Neural progenitor cell (in vitro differentiated cells): Measurements from ENCODE around the gene ASCC2. TPM values are rescaled to one million over a fixed set of nuclear protein-coding genes. Genes with fewer than 3 reads are reported as not detected.

Source experiments
- DNase-seq: peaks from one replicate; pipeline ENCODE4 v3.0.0-alpha.2; 2016; ENCODE audit warnings: low spot score
- H2AFZ ChIP-seq: fragments of 200-600 bp; sonication (generic); replicated peaks from 2 replicates; pipeline ENCODE4 v1.6.1; 2016; ENCODE audit warnings: antibody characterized with exemption
- H3F3A ChIP-seq: fragments of 200-600 bp; sonication (generic); 2 replicates; pipeline ENCODE4 v1.6.1; 2016; ENCODE audit warnings: antibody characterized with exemption, low read depth
- H3K27ac ChIP-seq: fragments of 200-600 bp; sonication (generic); 2 replicates; pipeline ENCODE4 v1.5.1; 2016; ENCODE audit warnings: mild to moderate bottlenecking
- H3K27me3 ChIP-seq: fragments of 200-600 bp; sonication (generic); 2 replicates; pipeline ENCODE4 v1.6.1; 2016; ENCODE audit warnings: mild to moderate bottlenecking, moderate library complexity
- H3K36me3 ChIP-seq: fragments of 200-600 bp; sonication (generic); 2 replicates; pipeline ENCODE4 v1.5.1; 2016
- H3K4me1 ChIP-seq: fragments of 200-600 bp; sonication (generic); 2 replicates; pipeline ENCODE4 v1.6.1; 2016; ENCODE audit warnings: mixed run types
- H3K4me2 ChIP-seq: fragments of 200-600 bp; sonication (generic); 2 replicates; pipeline ENCODE4 v1.6.1; 2016
- H3K4me3 ChIP-seq: fragments of 200-600 bp; sonication (generic); 2 replicates; pipeline ENCODE4 v1.5.1; 2016
- H3K79me2 ChIP-seq: fragments of 200-600 bp; sonication (generic); 2 replicates; pipeline ENCODE4 v1.6.1; 2016; ENCODE audit warnings: low read depth
- H3K9ac ChIP-seq: fragments of 200-600 bp; sonication (generic); 2 replicates; pipeline ENCODE4 v1.6.1; 2016
- H3K9me3 ChIP-seq: fragments of 200-600 bp; sonication (generic); 2 replicates; pipeline ENCODE4 v1.5.1; 2016; ENCODE audit warnings: low read depth
- H4K20me1 ChIP-seq: fragments of 200-600 bp; sonication (generic); 2 replicates; pipeline ENCODE4 v1.6.1; 2016; ENCODE audit warnings: low read depth
- H3K27ac Mint-ChIP-seq: 3 replicates; pipeline ENCODE4 v1.8.0; 2021; ENCODE audit warnings: mixed read lengths
- H3K27me3 Mint-ChIP-seq: 2 replicates; pipeline ENCODE4 v1.8.0; 2022; ENCODE audit warnings: low read depth, mild to moderate bottlenecking, inconsistent platforms, moderate library complexity, mixed read lengths; ENCODE audit not compliant: insufficient read depth
- H3K36me3 Mint-ChIP-seq: 3 replicates; pipeline ENCODE4 v1.8.0; 2021; ENCODE audit warnings: mixed read lengths
- H3K4me1 Mint-ChIP-seq: 3 replicates; pipeline ENCODE4 v1.8.0; 2021; ENCODE audit warnings: mixed read lengths
- H3K4me3 Mint-ChIP-seq: 3 replicates; pipeline ENCODE4 v1.8.0; 2021; ENCODE audit warnings: mild to moderate bottlenecking, moderate library complexity, mixed read lengths
- H3K9me3 Mint-ChIP-seq: 3 replicates; pipeline ENCODE4 v1.8.0; 2020; ENCODE audit warnings: mixed read lengths
- CTCF ChIP-seq: fragments of 200-600 bp; sonication (generic); IDR thresholded peaks from 2 replicates; pipeline ENCODE4 v1.5.1; 2017; ENCODE audit warnings: antibody characterized with exemption, mild to moderate bottlenecking
- EZH2 ChIP-seq: fragments of 200-600 bp; sonication (generic); IDR thresholded peaks from 2 replicates; pipeline ENCODE4 v1.6.1; 2017; ENCODE audit warnings: antibody characterized with exemption, mild to moderate bottlenecking, moderate library complexity
- EZH2phosphoT487 ChIP-seq: fragments of 200-600 bp; sonication (generic); IDR thresholded peaks from 2 replicates; pipeline ENCODE4 v1.6.1; 2017; ENCODE audit warnings: antibody characterized with exemption
- total RNA-seq: library from RNA; depleted of rRNA; stranded (reverse); fragments of >200 nt; gene quantifications from 2 replicates; pipeline ENCODE4 v1.2.3, GENCODE V29; 2015; ENCODE audit warnings: low replicate concordance

Gene ASCC2
- total RNA-seq, 1 donor from 2014 or later: 16.1 TPM

DNA sequence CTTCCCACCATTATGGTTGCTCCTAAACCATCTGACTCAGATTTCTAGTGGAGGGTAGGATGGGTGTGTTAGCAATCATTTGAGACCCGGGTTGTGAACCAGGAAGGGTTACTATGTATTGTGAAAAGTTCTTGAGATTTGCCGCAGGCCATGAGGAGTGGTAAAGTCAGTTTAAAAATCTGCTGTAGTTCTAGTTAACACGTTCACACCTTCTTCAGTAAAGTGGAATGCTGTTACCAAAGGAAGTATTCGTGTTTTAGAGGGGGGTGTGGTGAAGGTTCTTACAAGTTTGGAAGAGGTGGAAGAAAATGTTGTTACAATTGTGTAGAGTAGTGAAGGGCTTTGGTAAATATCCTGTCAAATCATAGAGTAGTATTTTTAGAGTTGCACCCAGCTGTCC lies 47.5 kb upstream of the ASCC2 start:
- peaks cover 74% of the 10 kb centered on the region for H3K79me2 ChIP-seq
- Mint-ChIP-seq H3K9me3 (no peaks in the 10 kb centered on the region), H3K4me3 (no peak overlapping the region), H3K27ac (no peak overlapping the region), H3K27me3 (no peaks in the 10 kb centered on the region), H3K4me1 (peaks cover 9% of the 10 kb centered on the region), H3K36me3 (peaks cover 1% of the 10 kb centered on the region)
- H3K4me3 ChIP-seq: no peak overlapping the region
- no peaks in the 10 kb centered on the region for H3K9me3 ChIP-seq
- H4K20me1 ChIP-seq: peaks cover 68% of the 10 kb centered on the region
- no peaks in the 10 kb centered on the region for H3K27me3 ChIP-seq
- TF ChIP-seq EZH2 (no peak), EZH2phosphoT487 (no peak), CTCF (no peak)
- no peak for DNase-seq
- no peak overlapping the region for H2AFZ ChIP-seq
- H3K36me3 ChIP-seq: no peaks in the 10 kb centered on the region
- no peak overlapping the region for H3K9ac ChIP-seq
- H3K27ac ChIP-seq: no peak overlapping the region
- H3K4me1 ChIP-seq: peaks cover 8% of the 10 kb centered on the region
- peak overlapping the region; percentile 83 for H3K4me2 ChIP-seq
- peaks cover 10% of the 10 kb centered on the region for H3F3A ChIP-seq

GRCh38 chr22:29883775-29884097 lies 45.7 kb upstream of the ASCC2 start:
- peak overlapping the region; percentile 88 for H2AFZ ChIP-seq
- Mint-ChIP-seq H3K27me3 (no peaks in the 10 kb centered on the region), H3K36me3 (peaks cover 1% of the 10 kb centered on the region), H3K4me1 (peaks cover 9% of the 10 kb centered on the region), H3K27ac (peak overlapping the region; percentile 70), H3K9me3 (peaks cover 2% of the 10 kb centered on the region), H3K4me3 (peak overlapping the region; percentile 92)
- peaks cover 8% of the 10 kb centered on the region for H3K4me1 ChIP-seq
- H3K36me3 ChIP-seq: no peaks in the 10 kb centered on the region
- H3K4me3 ChIP-seq: peak overlapping the region; percentile 98
- peaks cover 56% of the 10 kb centered on the region for H3K79me2 ChIP-seq
- no peaks in the 10 kb centered on the region for H3K27me3 ChIP-seq
- H3K9ac ChIP-seq: peak overlapping the region; percentile 95
- no peaks in the 10 kb centered on the region for H3K9me3 ChIP-seq
- peaks cover 10% of the 10 kb centered on the region for H3F3A ChIP-seq
- no peak for DNase-seq
- no peak for TF ChIP-seq EZH2phosphoT487
- no peak for TF ChIP-seq EZH2
- no peak for TF ChIP-seq CTCF
- H3K27ac ChIP-seq: peak overlapping the region; percentile 96
- H3K4me2 ChIP-seq: peak overlapping the region; percentile 83
- peaks cover 52% of the 10 kb centered on the region for H4K20me1 ChIP-seq

DNA sequence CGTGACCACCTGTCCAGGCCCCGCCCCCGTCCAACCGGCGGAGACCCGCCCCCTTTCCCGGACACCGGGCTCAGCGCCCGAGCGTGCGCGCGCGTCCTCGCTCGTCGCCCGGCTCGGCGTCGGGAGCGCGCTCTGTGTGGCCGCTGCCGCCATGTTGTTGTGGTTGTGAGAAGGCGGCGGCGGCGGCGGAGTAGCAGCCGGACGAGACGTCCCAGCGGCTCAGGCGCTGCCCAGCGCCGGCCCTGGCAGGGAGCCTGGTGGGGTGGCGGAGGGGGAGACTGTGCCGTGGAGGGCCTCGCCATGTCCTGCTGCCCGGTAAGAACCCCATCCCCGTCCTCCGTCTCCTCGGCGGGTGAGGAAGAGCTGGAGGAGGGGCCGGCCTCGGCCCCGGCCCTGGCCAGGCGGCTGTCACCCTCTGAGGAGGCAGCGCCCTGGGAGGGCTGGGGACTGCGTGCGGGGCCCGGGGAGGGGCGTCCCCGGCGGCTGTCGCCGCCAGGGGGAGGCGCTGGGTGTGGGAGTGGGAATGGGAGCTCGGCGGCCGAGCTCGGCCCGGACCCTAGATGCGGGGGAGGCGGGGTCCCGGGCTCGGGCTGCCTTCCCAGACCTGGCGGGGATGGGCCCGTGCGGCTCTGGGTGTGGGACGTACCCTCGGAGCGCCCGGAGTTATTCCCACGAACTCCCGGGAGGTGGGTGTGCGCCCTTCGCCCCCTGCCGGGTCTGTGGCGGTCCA lies 45.1 kb upstream of the ASCC2 start, which contains the start of gene MTMR3:
MTMR3 (plus strand) TSS at position 130 of the 730 bp plus-strand sequence. CDS start 87,886 bp downstream, outside the sequence.
- peaks cover 8% of the 10 kb centered on the region for H3K4me1 ChIP-seq
- H3K27ac Mint-ChIP-seq: peak within 1 kb of the TSS; percentile 70
- peaks cover 1% of the 10 kb centered on the region for H3K36me3 Mint-ChIP-seq
- no peak for TF ChIP-seq EZH2
- no peak for TF ChIP-seq EZH2phosphoT487
- TF ChIP-seq CTCF: peak; percentile 53
- H3K9me3 ChIP-seq: no peaks in the 10 kb centered on the region
- H3F3A ChIP-seq: peaks cover 10% of the 10 kb centered on the region
- H3K4me1 Mint-ChIP-seq: peaks cover 9% of the 10 kb centered on the region
- peak within 1 kb of the TSS; percentile 96 for H3K27ac ChIP-seq
- H4K20me1 ChIP-seq: peaks cover 46% of the 10 kb centered on the region
- no peaks in the 10 kb centered on the region for H3K27me3 Mint-ChIP-seq
- peak within 1 kb of the TSS; percentile 95 for H3K9ac ChIP-seq
- H3K79me2 ChIP-seq: peaks cover 50% of the 10 kb centered on the region
- DNase-seq: peak; percentile 97
- peak within 1 kb of the TSS; percentile 88 for H2AFZ ChIP-seq
- H3K4me3 ChIP-seq: peak within 1 kb of the TSS; percentile 98
- H3K9me3 Mint-ChIP-seq: peaks cover 2% of the 10 kb centered on the region
- H3K4me2 ChIP-seq: peak within 1 kb of the TSS; percentile 83
- H3K4me3 Mint-ChIP-seq: peak within 1 kb of the TSS; percentile 92
- H3K27me3 ChIP-seq: no peaks in the 10 kb centered on the region
- H3K36me3 ChIP-seq: no peaks in the 10 kb centered on the region
